NCI-H226 (cell line): ENCODE data around the gene VWA5A.
A peak's percentile ranks its signal among the peaks of the same experiment; 100 is the strongest.

ENCODE experiments used
- DNase-seq: peaks from one replicate; pipeline ENCODE4 v3.0.0-alpha.2; 2015

The VWA5A gene, protein sequence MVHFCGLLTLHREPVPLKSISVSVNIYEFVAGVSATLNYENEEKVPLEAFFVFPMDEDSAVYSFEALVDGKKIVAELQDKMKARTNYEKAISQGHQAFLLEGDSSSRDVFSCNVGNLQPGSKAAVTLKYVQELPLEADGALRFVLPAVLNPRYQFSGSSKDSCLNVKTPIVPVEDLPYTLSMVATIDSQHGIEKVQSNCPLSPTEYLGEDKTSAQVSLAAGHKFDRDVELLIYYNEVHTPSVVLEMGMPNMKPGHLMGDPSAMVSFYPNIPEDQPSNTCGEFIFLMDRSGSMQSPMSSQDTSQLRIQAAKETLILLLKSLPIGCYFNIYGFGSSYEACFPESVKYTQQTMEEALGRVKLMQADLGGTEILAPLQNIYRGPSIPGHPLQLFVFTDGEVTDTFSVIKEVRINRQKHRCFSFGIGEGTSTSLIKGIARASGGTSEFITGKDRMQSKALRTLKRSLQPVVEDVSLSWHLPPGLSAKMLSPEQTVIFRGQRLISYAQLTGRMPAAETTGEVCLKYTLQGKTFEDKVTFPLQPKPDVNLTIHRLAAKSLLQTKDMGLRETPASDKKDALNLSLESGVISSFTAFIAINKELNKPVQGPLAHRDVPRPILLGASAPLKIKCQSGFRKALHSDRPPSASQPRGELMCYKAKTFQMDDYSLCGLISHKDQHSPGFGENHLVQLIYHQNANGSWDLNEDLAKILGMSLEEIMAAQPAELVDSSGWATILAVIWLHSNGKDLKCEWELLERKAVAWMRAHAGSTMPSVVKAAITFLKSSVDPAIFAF

DNA sequence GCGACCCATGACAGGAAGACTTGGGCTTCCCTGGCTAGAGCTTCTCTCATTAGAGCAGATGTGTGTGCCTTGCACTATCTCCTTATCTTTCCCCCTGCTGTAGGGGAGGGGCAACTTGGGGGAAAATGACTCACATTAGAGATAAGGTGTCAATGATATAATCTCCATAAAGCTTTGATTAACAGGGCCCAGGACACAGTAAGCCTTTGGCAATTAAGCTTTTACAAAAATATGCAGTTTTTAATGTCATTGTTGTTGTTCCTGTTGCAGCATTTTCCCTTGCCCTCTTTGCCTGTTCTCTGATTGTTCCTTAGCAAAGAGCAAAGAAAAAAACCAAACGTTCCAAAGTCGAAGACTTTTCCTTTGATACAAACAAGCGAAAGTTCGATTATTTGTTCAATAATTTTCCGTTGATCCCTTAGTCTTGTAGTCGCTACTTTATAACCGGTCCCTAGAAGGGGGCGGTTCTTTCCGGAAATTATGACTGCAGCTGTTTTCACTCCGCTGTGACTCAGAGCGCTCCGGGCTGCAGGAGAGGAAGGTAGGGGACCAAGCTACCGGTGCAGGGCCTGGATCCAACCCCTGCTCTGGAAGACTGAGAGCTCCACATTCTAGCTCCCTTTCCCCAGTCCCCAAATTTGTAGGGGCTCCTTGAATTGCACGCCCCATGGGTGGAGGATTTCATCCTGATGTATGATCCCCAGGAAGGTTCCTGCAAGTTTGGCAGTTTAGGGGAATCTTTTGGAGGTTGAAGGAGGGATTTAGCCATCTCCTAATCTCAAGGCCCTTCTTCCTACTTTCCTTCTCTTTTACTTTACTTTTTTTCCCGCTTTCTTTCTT is at the start of gene VWA5A:
VWA5A (plus strand) TSS at position 509 of the 840 bp plus-strand sequence. CDS start 2,062 bp downstream, outside the sequence.
- peak; percentile 54 for DNase-seq

GRCh38 chr11:124068601-124069110 is 46.6 kb upstream of the VWA5A start:
- no peak for DNase-seq

DNA sequence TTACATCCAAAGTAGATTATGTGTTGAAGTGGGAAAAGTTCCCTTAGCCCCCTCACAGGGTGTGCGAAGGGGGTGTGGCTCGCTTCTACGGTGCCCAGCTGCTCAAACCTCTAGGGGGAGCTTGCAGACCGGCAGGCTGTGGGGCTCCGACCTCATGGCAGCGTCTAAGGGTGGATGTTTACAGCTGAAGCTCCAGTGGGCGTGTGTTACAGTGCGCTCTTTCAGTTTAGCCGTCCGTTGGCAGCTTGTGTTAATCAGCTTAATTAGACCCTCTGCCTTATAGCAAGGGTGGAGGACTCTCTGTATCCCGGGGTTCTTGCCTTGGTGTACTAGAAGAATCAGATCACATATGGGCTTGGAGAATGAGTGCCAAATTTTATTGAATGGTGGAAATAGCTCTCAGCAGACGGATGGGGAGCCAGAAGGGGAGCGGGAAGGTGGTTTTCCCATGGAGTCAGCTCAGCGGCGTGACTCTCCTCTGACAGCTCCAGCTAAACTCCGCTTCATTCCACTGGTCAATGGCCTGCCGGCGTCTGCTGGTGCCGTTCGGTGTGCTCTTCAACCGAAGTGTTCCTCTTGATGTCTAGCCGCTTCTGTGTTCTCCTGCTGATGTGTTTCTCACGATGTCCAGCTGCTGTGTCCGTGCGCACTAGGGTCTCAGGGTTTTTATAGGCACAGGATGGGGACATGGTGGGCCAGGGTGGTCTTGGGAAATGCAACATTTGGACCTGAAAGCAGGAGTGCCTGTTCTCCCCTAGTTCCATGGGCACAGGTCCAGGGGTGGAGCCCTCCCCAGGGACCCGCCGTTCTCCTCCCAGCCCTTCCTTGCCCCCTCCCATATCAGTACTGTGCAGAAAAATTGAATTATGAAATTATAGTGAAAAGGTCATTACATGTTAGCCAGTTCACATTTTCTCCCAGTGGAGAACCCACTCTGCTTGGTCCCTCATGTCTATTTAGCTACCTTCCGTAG is 45.5 kb upstream of the VWA5A start:
- peak; percentile 4 for DNase-seq

DNA sequence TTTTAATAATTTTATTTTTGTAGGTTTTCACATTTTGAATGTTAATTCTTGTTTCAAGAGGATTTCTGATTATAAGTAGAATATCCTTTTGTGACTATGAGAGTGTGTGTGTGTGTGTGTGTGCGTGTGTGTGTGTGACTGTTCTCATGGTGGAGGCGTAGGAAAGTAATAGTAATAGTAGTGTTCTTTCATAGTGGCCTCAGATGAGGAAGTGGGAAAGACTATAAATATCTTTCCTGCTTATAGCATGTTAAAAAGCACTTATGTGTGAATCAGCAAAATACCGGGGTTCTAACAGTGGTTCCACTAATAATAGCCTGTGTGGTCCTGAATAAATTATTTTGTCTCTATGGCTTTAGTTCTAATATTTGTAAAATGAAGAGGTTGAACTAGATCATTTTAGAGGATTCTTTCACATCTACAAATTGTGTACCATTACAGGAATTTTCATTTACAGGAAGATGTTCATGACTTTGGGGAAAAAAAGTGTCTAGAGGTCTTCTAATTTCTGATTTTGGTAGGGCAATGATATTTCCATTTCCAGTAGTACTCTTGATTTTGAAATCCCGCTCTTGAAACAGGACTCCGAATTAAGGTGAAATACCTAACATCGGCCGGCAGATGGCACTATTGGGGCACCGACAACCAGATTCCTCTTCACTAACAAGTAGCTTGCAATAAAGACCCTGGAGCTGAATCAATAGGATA is 44.2 kb upstream of the VWA5A start:
- DNase-seq, result no peak

DNA sequence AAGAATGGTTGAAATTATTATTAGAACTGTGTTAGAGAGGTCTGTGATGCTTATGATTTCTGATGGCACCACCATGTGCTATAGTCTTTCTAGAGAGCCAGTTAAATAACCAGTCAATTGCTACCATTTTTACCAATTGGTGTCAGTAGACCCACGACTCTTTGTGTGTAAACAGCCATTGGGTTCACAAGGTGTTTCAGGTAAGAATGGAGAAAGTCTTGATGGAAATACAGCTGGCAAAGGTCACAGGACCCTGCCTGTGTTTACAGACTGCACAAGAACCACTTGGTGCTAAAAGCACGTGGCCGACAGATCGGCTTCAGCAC is 43.7 kb upstream of the VWA5A start:
- no peak for DNase-seq

DNA sequence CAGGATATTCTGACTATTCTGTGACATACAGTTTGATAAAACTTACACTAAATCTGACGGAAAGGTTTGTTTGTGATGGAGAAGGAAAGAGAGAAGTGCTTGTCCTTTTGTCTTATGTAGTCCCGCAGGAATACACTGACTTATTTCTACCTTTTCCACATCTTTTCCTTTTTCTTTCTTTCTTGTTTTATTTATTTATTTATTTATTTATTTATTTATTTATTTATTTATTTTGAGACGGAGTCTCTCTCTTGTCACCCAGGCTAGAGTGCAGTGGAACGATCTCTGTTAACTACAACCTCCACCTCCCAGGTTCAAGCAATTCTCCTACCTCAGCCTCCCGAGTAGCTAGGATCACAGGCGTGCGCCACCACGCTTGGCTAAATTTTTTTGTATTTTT is 43.1 kb upstream of the VWA5A start:
- DNase-seq, result no peak

GRCh38 chr11:124074554-124074953 is 40.7 kb upstream of the VWA5A start:
- no peak for DNase-seq

- no peak for DNase-seq
Measured at GRCh38 chr11:124075492-124075840, 39.8 kb upstream of the VWA5A start.

DNA sequence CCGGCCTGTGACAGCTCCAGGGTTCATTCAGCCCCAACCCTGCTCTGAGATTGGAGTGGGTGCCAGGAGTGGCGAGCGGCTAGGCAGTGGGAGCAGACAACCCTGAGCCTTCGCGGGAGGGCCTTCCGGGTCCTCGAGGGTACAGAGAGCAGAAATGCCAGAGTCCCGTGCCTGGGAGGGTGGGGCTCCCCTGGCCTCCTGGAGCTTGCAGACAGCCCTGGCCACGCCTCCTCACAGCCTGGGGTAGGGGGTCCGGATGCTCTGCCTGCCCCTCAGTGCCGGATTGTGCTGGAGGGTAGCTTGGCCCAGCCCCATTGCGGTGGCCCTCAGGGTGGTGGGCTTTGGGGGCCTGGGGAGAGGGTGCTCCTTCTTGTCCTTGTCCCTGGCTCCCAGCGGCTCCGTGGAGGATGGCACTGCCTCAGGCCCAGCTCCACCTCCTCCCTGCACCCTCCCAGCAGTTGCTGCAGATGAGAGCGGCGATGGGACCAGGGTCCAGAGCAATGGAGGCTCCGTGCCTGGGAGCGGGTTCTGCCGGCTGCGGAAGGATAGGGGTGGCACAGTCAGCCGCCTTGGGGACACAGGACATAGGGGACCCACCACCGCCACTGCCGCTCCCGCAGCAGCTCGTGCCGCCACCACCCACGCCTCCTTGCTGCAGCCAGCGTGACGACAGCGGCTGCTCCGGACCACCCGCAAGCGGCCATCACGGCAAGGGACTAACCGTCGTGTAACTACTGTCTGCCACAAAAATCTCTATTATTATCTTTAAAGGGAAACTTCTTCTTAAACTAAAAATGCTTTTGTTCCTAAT is 39.2 kb upstream of the VWA5A start:
- DNase-seq, result no peak

DNA sequence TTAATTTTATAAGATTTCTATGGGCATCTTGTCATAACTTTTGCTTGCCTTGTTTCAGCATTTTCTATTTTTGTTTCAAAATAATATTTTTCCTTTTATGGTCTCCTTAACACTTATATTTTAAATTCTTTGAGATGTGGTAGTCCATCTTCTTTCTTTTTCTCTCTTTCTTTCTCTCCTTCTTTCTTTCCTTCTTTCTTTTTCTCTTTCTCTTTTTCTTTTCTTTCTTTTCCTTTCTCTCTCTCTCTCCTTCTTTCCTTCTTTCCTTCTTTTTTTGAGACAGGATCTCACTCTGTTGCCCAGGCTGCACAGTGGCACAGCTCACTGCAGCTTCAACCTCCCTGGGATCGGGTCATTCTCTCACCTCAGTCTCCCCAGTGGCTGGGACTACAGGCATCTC is 38.0 kb upstream of the VWA5A start:
- no peak for DNase-seq

GRCh38 chr11:124078591-124078990 is 36.7 kb upstream of the VWA5A start:
- no peak for DNase-seq

- no peak for DNase-seq
Measured at GRCh38 chr11:124079631-124080326, 35.5 kb upstream of the VWA5A start.

GRCh38 chr11:124080327-124081001 is 34.8 kb upstream of the VWA5A start:
- DNase-seq, result no peak

DNA sequence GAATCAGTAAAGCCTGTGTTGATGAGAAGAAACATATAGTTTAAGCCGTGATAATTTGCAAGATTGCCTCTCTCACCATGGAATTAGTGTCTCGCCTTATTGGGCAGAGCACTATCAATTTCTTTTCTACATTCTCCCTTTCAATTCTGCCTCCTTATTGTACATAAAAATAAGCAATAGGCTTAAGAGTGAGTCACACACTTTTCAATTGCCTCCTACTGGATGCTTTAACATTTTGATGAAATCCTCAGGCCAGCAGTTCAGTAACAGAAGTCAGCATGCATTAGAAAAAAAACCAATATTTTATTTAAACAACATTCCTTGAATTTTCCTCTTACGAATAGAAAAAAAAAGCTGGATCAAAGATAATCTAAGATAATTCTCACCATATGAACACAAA is 33.8 kb upstream of the VWA5A start:
- DNase-seq, result no peak

GRCh38 chr11:124082371-124082770 is 32.9 kb upstream of the VWA5A start:
- no peak for DNase-seq

- DNase-seq, result no peak
Measured at GRCh38 chr11:124085583-124085982, 29.7 kb upstream of the VWA5A start.

DNA sequence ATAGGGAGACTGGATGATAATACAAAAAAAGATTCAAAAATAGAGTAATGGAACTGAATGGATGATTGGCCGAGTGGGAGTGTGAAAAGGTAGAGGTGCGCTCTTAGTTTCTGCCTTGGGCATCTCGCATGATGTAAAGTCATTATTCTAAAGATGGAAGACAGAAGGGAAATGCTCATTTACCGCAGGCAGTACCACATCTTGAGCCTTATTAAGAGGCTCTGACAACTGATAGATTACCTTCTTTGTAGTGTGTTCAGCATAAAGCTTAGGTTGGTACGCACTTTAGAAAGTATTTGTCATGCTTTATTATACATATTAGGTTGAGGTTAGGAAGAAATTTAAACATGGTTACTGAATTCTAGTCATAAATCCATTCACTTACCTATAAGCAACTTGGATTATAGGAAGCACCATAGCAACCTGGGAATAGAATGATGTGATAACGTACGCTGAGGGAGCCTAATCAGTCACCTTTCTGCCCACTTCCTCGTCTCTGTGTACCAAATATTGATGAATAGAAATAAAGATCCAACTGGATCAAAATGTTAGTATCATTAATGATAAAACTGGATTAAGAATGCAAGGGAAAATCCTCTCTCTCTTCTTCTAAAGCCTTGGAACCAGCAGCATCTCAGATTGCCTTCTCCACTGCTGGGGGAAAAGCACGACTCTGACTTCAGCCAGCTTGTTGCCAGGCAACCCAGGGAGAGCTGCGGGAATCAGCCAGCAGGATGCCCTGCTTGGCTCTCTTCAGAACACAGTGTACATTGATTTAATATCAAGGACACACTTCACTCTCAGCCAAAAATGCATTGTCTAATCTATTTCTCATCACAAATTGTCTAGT is 29.0 kb upstream of the VWA5A start:
- DNase-seq, result no peak

- no peak for DNase-seq
Measured at GRCh38 chr11:124090996-124091395, 24.3 kb upstream of the VWA5A start.
